Upper lobe of left lung (tissue), 6 donors: ENCODE results near the gene VAT1. TPM values are rescaled to one million over a fixed set of nuclear protein-coding genes. Genes with fewer than 3 reads are reported as not detected.
A peak's percentile ranks its signal among the peaks of the same experiment; 100 is the strongest.

Source experiments
- ATAC-seq, 2 donors: fragments of 200-7000 bp; cut with Tn5 transposase; one replicate each; pipeline ENCODE4 v1.9.1; 2022; ENCODE audit warnings: mild to moderate bottlenecking in 2 of 2, moderate library complexity in 2 of 2; ENCODE audit not compliant: low FRiP score in 2 of 2
- DNase-seq, 2 donors: peaks; one replicate each; pipeline ENCODE4 v3.0.0-alpha.2; 2019 to 2020
- H3K27ac ChIP-seq, 4 donors: fragments of 200-600 bp; sonication (generic); one replicate each; pipeline ENCODE4 v1.5.1; 2016 to 2019
- H3K27me3 ChIP-seq, 4 donors: fragments of 200-600 bp; sonication (generic); one replicate each; pipeline ENCODE4 v1.5.1; 2017 to 2019
- H3K36me3 ChIP-seq, 4 donors: fragments of 200-600 bp; sonication (generic); one replicate each; pipeline ENCODE4 v1.5.1; 2016 to 2019
- H3K4me1 ChIP-seq, 4 donors: fragments of 200-600 bp; sonication (generic); one replicate each; pipeline ENCODE4 v1.5.1; 2018 to 2019
- H3K4me3 ChIP-seq, 4 donors: fragments of 200-600 bp; sonication (generic); one replicate each; pipeline ENCODE4 v1.5.1; 2017 to 2019; ENCODE audit warnings: mild to moderate bottlenecking in 2 of 4, moderate library complexity in 1 of 4
- H3K9me3 ChIP-seq, 4 donors: fragments of 200-600 bp; sonication (generic); one replicate each; pipeline ENCODE4 v1.5.1; 2018 to 2019
- EP300 ChIP-seq, 4 donors: sonication (generic); formaldehyde crosslinking; IDR thresholded peaks; one replicate each; pipeline ENCODE4 v1.5.1; 2017; ENCODE audit warnings: antibody characterized with exemption in 4 of 4, control low read depth in 2 of 4
- POLR2A ChIP-seq, 4 donors: fragments of 450-650 bp; IDR thresholded peaks; one replicate each; pipeline ENCODE4 v1.5.1; 2016 to 2017; ENCODE audit warnings: antibody characterized with exemption in 4 of 4, mild to moderate bottlenecking in 2 of 4
- POLR2AphosphoS5 ChIP-seq, 2 donors: sonication (generic); formaldehyde crosslinking; IDR thresholded peaks; one replicate each; pipeline ENCODE4 v1.5.1; 2017; ENCODE audit warnings: antibody characterized with exemption in 2 of 2
- WGBS, 2 donors: methylation state at CpG; one replicate each; pipeline ENCODE4 v1.1.5; 2017 to 2018; 5-methylcytosine and 5-hydroxymethylcytosine counted together
- total RNA-seq, 6 donors: library from RNA; depleted of rRNA in 4 of 6; stranded (reverse); fragments of >200 nt in 4 of 6; gene quantifications; one replicate each; pipeline versions ENCODE4 v1.1.0 to v1.2.1, GENCODE V29; 2016 to 2021
- TF ChIP-seq, protein P1 (sequence below), 6 experiments: fragments of 450-650 bp in 4 of 6; fragments of 200-600 bp in 2 of 6; sonication (generic) in 2 of 6; IDR thresholded peaks; one replicate each; pipeline ENCODE4 v1.5.1; 2016 to 2019; ENCODE audit warnings: antibody characterized with exemption in 6 of 6
- donor health status: DM: no; HTN: no; CAD: no; lungs with moderate emphysema.
- donor health status: DM: no; HTN: yes; CAD: no; lungs with severe emphysema.

Gene VAT1
- total RNA-seq, 6 donors from 2014 or later: 122 to 343 (median 222) TPM

DNA sequence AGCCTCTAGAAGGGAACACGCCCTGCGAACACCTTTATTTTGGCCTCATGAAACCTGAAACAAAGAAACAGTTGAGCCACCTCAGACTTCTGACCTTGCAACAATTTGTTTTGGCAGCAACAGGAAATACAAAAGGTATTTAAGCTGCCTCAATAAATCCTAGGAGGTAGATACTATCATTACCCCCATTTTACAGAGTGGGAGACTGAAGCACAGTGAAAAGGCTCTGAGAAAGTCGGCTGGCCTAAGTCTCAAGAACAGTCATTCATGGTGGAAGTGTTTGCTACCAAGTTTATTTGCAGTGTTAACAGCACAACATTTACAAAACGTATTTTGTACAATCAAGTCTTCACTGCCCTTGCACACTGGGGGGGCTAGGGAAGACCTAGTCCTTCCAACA is 21.8 kb upstream of the VAT1 start:
- Histone ChIP-seq H3K4me3 (no peak overlapping the region), H3K27me3 (no peaks in the 10 kb centered on the region), H3K27ac (no peak overlapping the region), H3K9me3 (no peaks in the 10 kb centered on the region), H3K4me1 (no peaks in the 10 kb centered on the region), H3K36me3 (no peaks in the 10 kb centered on the region)
- ATAC-seq: no peak
- WGBS, 2 donors: 88 to 95% methylated on average over 4 of the region's 4 CpGs
- TF ChIP-seq, protein P1, sequence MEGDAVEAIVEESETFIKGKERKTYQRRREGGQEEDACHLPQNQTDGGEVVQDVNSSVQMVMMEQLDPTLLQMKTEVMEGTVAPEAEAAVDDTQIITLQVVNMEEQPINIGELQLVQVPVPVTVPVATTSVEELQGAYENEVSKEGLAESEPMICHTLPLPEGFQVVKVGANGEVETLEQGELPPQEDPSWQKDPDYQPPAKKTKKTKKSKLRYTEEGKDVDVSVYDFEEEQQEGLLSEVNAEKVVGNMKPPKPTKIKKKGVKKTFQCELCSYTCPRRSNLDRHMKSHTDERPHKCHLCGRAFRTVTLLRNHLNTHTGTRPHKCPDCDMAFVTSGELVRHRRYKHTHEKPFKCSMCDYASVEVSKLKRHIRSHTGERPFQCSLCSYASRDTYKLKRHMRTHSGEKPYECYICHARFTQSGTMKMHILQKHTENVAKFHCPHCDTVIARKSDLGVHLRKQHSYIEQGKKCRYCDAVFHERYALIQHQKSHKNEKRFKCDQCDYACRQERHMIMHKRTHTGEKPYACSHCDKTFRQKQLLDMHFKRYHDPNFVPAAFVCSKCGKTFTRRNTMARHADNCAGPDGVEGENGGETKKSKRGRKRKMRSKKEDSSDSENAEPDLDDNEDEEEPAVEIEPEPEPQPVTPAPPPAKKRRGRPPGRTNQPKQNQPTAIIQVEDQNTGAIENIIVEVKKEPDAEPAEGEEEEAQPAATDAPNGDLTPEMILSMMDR (IDR thresholded peaks at IDR 0.05): no peak
- TF ChIP-seq POLR2AphosphoS5 (IDR thresholded peaks at IDR 0.05) (no peak), POLR2A (IDR thresholded peaks at IDR 0.05) (no peak), EP300 (IDR thresholded peaks at IDR 0.05) (no peak)
- no peak for DNase-seq

DNA sequence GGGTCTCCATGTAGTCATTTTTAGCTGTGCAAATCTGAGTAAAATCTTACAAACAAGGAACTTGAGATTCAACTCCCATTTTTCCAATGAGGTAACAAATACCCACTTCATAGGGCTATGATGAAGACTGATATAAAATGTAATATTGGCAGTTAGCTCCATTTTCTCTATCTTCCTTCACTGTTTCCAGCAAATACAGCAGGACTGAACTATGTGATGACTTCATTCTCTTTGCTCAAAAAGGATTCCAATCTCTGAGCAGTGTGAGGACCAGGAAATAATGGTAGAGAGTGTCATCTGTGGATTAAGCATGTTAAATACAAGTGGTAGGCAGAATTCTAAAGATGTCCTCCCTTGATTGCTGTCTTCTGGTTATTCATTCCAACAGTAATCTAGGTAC is 21.1 kb upstream of the VAT1 start:
- no peak overlapping the region for H3K27ac ChIP-seq
- no peak overlapping the region for H3K4me3 ChIP-seq
- no peaks in the 10 kb centered on the region for H3K9me3 ChIP-seq
- ATAC-seq (peak in 1 of 2 donors; percentile 61), DNase-seq (no peak)
- H3K27me3 ChIP-seq: no peaks in the 10 kb centered on the region
- no peaks in the 10 kb centered on the region for H3K4me1 ChIP-seq
- no peaks in the 10 kb centered on the region for H3K36me3 ChIP-seq
- TF ChIP-seq EP300 (IDR thresholded peaks at IDR 0.05) (no peak), POLR2AphosphoS5 (IDR thresholded peaks at IDR 0.05) (no peak), POLR2A (IDR thresholded peaks at IDR 0.05) (no peak)
- TF ChIP-seq, protein P1 (IDR thresholded peaks at IDR 0.05): no peak

DNA sequence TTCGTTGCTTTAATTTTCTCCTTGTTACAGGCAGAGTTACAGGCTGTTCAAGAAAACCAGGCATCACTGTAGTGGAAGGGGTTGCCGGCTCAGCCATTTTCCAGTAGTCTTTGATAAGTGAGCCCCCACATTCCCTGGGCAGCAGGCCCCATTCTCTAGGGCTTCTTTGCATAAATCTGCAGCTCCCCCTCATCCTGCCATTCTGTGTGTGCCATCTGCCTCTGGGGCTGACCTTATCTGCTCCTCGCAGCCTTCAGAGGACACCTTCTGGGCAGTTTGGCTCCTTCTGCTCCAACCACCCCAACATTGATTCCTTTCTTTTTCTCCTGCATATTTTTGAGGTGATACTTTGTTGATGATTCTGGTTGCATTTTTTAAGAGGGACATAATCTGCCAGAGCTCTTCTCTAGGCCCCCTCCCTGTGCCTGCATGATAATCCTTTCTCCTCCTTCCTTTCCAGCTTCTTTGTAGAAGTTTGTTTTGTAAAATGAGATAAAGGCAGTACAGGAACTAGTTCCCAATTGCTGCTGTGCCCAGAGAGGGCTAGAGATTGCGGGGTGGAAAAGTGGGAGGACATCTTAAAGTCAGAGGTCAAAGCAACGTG is 19.9 kb upstream of the VAT1 start:
- 84 to 86% methylated on average over 5 of the region's 5 CpGs for WGBS, 2 donors
- TF ChIP-seq EP300 (IDR thresholded peaks at IDR 0.05) (no peak), POLR2AphosphoS5 (IDR thresholded peaks at IDR 0.05) (no peak), POLR2A (IDR thresholded peaks at IDR 0.05) (no peak)
- TF ChIP-seq, protein P1 (IDR thresholded peaks at IDR 0.05): no peak
- no peak for ATAC-seq
- no peak for DNase-seq
- no peaks in the 10 kb centered on the region for H3K4me1 ChIP-seq
- no peaks in the 10 kb centered on the region for H3K27me3 ChIP-seq
- no peaks in the 10 kb centered on the region for H3K9me3 ChIP-seq
- H3K27ac ChIP-seq: no peak overlapping the region
- no peak overlapping the region for H3K4me3 ChIP-seq
- no peaks in the 10 kb centered on the region for H3K36me3 ChIP-seq

- TF ChIP-seq, protein P1 (IDR thresholded peaks at IDR 0.05): no peak
- Histone ChIP-seq H3K36me3 (no peaks in the 10 kb centered on the region), H3K9me3 (no peaks in the 10 kb centered on the region), H3K27me3 (no peaks in the 10 kb centered on the region), H3K4me3 (no peak overlapping the region), H3K4me1 (no peaks in the 10 kb centered on the region), H3K27ac (no peak overlapping the region)
- ATAC-seq (no peak), DNase-seq (no peak)
- 41 to 58% methylated on average over 2 of the region's 2 CpGs for WGBS, 2 donors
These were observed 18.5 kb upstream of the VAT1 start for GRCh38 chr17:43040655-43041054.

DNA sequence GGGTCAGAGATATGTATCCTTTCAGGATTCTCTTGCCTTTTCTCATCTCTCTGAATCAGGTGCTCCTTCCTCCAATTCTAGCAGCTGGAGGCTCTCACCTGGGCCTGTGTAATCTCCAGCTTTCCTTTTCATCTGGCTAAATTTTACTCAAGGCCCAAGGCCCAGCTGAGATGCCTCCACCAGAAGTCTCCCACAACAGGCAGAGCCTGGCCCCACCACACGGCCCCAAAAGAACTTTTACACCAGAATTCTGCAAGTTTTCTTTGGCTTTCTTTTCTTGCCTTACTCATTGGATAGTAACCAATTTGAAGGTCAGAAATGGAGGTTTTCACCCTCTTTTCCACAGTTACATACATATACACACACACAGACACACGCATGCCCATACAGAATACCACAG is 17.5 kb upstream of the VAT1 start:
- no peak for DNase-seq
- no peak for ATAC-seq
- Histone ChIP-seq H3K36me3 (no peaks in the 10 kb centered on the region), H3K4me3 (no peak overlapping the region), H3K27me3 (no peaks in the 10 kb centered on the region), H3K27ac (no peak overlapping the region), H3K9me3 (no peaks in the 10 kb centered on the region), H3K4me1 (no peaks in the 10 kb centered on the region)
- no peak for TF ChIP-seq POLR2AphosphoS5 (IDR thresholded peaks at IDR 0.05)
- TF ChIP-seq POLR2A (IDR thresholded peaks at IDR 0.05): no peak
- no peak for TF ChIP-seq EP300 (IDR thresholded peaks at IDR 0.05)
- TF ChIP-seq, protein P1 (IDR thresholded peaks at IDR 0.05): no peak
- WGBS, 2 donors: 98 to 100% methylated on average over 2 of the region's 2 CpGs
